GM19193 (cell line): Measurements from ENCODE around the gene FSD1.

Source experiments
- POLR2A ChIP-seq: IDR thresholded peaks from 4 replicates; pipeline ENCODE4 v1.6.1; 2011; ENCODE audit not compliant: insufficient read depth, insufficient read length; ENCODE audit errors: extremely low read depth

Gene FSD1

GRCh38 chr19:4370418-4371041 lies 66.1 kb downstream of the FSD1 start:
- no peak for TF ChIP-seq POLR2A

GRCh38 chr19:4371247-4372164 lies 67.1 kb downstream of the FSD1 start:
- no peak for TF ChIP-seq POLR2A

- no peak for TF ChIP-seq POLR2A
Measured at GRCh38 chr19:4372165-4373012, 68.0 kb downstream of the FSD1 start.

- TF ChIP-seq POLR2A, result no peak
Measured at GRCh38 chr19:4373013-4373367, 68.6 kb downstream of the FSD1 start.
